RPMI8226 (cell line): ENCODE data around the gene RCC2.
"Not testable (repeated sequence)": the region's sequence is repeated elsewhere in the genome, so short reads cannot be mapped to it uniquely, and the experiment has no call there.

ENCODE experiments used
- DNase-seq: peaks from one replicate; pipeline ENCODE4 v3.0.0-alpha.2; 2015

RCC2 gene

GRCh38 chr1:17416389-17416788 lies 23.1 kb downstream of the RCC2 start:
- DNase-seq, result no peak

- DNase-seq, result no peak
Measured at GRCh38 chr1:17414022-17414421, 25.5 kb downstream of the RCC2 start.

GRCh38 chr1:17412093-17412870 lies 27.2 kb downstream of the RCC2 start:
- DNase-seq, result no peak

- no peak for DNase-seq
Measured at GRCh38 chr1:17409391-17409811, 30.1 kb downstream of the RCC2 start.

- DNase-seq, result not testable (repeated sequence)
Measured at GRCh38 chr1:17407786-17408514, 31.5 kb downstream of the RCC2 start.

GRCh38 chr1:17406760-17407475 lies 32.6 kb downstream of the RCC2 start:
- DNase-seq, result not testable (repeated sequence)

GRCh38 chr1:17405898-17406759 lies 33.3 kb downstream of the RCC2 start:
- DNase-seq, result peak; percentile 71

GRCh38 chr1:17404820-17405219 lies 34.7 kb downstream of the RCC2 start:
- no peak for DNase-seq

- no peak for DNase-seq
Measured at GRCh38 chr1:17404034-17404684, 35.3 kb downstream of the RCC2 start.

GRCh38 chr1:17403081-17403480 lies 36.4 kb downstream of the RCC2 start:
- no peak for DNase-seq

GRCh38 chr1:17401841-17402240 lies 37.6 kb downstream of the RCC2 start:
- no peak for DNase-seq

GRCh38 chr1:17400725-17401341 lies 38.6 kb downstream of the RCC2 start:
- no peak for DNase-seq

- DNase-seq, result no peak
Measured at GRCh38 chr1:17397910-17398695, 41.4 kb downstream of the RCC2 start.

- peak; percentile 51 for DNase-seq
Measured at GRCh38 chr1:17393230-17393629, 46.2 kb downstream of the RCC2 start.

- no peak for DNase-seq
Measured at GRCh38 chr1:17392199-17392740, 47.2 kb downstream of the RCC2 start.

GRCh38 chr1:17381161-17381560 lies 58.3 kb downstream of the RCC2 start:
- DNase-seq, result no peak

GRCh38 chr1:17377325-17377953 lies 62.0 kb downstream of the RCC2 start:
- no peak for DNase-seq

- DNase-seq, result no peak
Measured at GRCh38 chr1:17375651-17376050, 63.8 kb downstream of the RCC2 start.

GRCh38 chr1:17372955-17373354 lies 66.5 kb downstream of the RCC2 start:
- no peak for DNase-seq

GRCh38 chr1:17371896-17372295 lies 67.6 kb downstream of the RCC2 start, which contains the start of gene PADI6:
PADI6 (plus strand) TSS chr1:17372196; CDS start chr1:17372246, 50 bp downstream.
- no peak for DNase-seq
